Sigmoid colon (tissue), 7 donors: ENCODE data around the gene DCUN1D4. TPM values are rescaled to one million over a fixed set of nuclear protein-coding genes. Genes with fewer than 3 reads are reported as not detected.
"Not testable (repeated sequence)": the region's sequence is repeated elsewhere in the genome, so short reads cannot be mapped to it uniquely, and the experiment has no call there.

Experiments
- DNase-seq: peaks from one replicate; pipeline ENCODE4 v3.0.0-alpha.2; 2019
- H3K27ac ChIP-seq, 4 donors: fragments of 200-600 bp; sonication (generic); one replicate each; pipeline ENCODE4 v1.5.1; 2016 to 2019; ENCODE audit warnings: mild to moderate bottlenecking in 1 of 4
- H3K27me3 ChIP-seq, 3 donors: fragments of 200-600 bp; sonication (generic); one replicate each; pipeline ENCODE4 v1.5.1; 2019; ENCODE audit warnings: mild to moderate bottlenecking in 1 of 3
- H3K36me3 ChIP-seq, 4 donors: fragments of 200-600 bp; sonication (generic); one replicate each; pipeline ENCODE4 v1.5.1; 2016 to 2019
- H3K4me1 ChIP-seq, 4 donors: fragments of 200-600 bp; sonication (generic); one replicate each; pipeline ENCODE4 v1.5.1; 2017 to 2019
- H3K4me3 ChIP-seq, 4 donors: fragments of 200-600 bp; sonication (generic); one replicate each; pipeline ENCODE4 v1.5.1; 2017 to 2019; ENCODE audit warnings: mild to moderate bottlenecking in 2 of 4, moderate library complexity in 1 of 4
- H3K9me3 ChIP-seq, 4 donors: fragments of 200-600 bp in 3 of 4; sonication (generic) in 3 of 4; one replicate each; pipeline versions ENCODE4 v1.5.1 to v1.6.1; 2013 to 2019
- CTCF ChIP-seq, 4 experiments: fragments of 450-650 bp in 3 of 4; fragments of 200-600 bp in 1 of 4; IDR thresholded peaks; one replicate each; pipeline ENCODE4 v1.5.1; 2016 to 2019; ENCODE audit warnings: antibody characterized with exemption in 4 of 4, mild to moderate bottlenecking in 3 of 4, moderate library complexity in 2 of 4
- EP300 ChIP-seq, 4 donors: sonication (generic); formaldehyde crosslinking; IDR thresholded peaks; one replicate each; pipeline ENCODE4 v1.6.1; 2017; ENCODE audit warnings: antibody characterized with exemption in 4 of 4
- POLR2A ChIP-seq, 2 donors: fragments of 450-650 bp; IDR thresholded peaks; one replicate each; pipeline ENCODE4 v1.6.1; 2016; ENCODE audit warnings: antibody characterized with exemption in 2 of 2, mild to moderate bottlenecking in 2 of 2, moderate library complexity in 2 of 2
- POLR2AphosphoS5 ChIP-seq, 4 donors: sonication (generic); formaldehyde crosslinking; IDR thresholded peaks; one replicate each; pipeline ENCODE4 v1.6.1; 2017; ENCODE audit warnings: antibody characterized with exemption in 4 of 4
- WGBS, 2 donors: extraction: QIAGEN DNeasy Blood & Tissue Kit; methylation state at CpG; one replicate each; pipeline ENCODE4 v1.1.7; 2013; 5-methylcytosine and 5-hydroxymethylcytosine counted together
- intact Hi-C: fragments of 100-400 bp; cut with DNase I; formaldehyde crosslinking; loops from one replicate; pipeline ENCODE4 v1.15.1; 2023
- polyA plus RNA-seq, 3 donors: library from polyadenylated mRNA; stranded (reverse); fragments of 200-250 nt; gene quantifications; one replicate each; pipeline ENCODE4 v1.2.3, GENCODE V29; 2013
- total RNA-seq, 4 donors: library from RNA; depleted of rRNA; stranded (reverse); fragments of >200 nt; gene quantifications; one replicate each; pipeline ENCODE4 v1.1.0, GENCODE V29; 2016
- donor health status: healthy with polysubstance abuse.
- donor health status: Bipolar disorder and iron deficiency.
- donor health status: healthy.

The DCUN1D4 gene
- total and polyA plus RNA-seq, 7 donors: 9.6 to 76.2 (median 48.6) TPM

DNA sequence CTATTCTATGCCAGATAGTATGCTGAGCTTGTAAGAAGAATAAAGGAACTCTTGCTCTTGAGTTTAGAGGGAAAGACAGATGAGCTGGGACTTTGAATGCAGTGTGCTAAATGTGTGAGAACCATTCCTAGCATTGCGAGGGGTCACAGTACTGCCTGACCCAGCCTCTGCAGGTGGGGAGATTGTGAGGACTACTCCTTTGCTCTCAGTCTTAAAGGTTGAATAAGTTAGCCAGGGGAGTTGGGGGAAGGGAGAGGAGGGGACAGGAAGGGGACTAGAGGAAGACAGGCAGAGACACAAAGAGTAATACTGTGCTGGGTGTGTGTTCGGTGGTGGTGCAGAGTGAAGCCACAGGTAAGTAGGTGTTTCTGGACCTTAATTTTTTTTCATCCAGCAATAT lies 41.7 kb downstream of the DCUN1D4 start:
- Histone ChIP-seq H3K27ac (no peak overlapping the region), H3K36me3 (peaks cover 0 to 74% (median 8%) of the 10 kb centered on the region in 4 donors), H3K4me3 (no peak overlapping the region), H3K4me1 (no peaks in the 10 kb centered on the region), H3K9me3 (no peaks in the 10 kb centered on the region), H3K27me3 (no peaks in the 10 kb centered on the region)
- WGBS, 2 donors: 95 to 96% methylated on average over 2 of the region's 2 CpGs
- intact Hi-C loops: no loop called here
- TF ChIP-seq CTCF (IDR thresholded peaks at IDR 0.05) (no peak), EP300 (IDR thresholded peaks at IDR 0.05) (no peak), POLR2AphosphoS5 (IDR thresholded peaks at IDR 0.05) (no peak), POLR2A (IDR thresholded peaks at IDR 0.05) (no peak)
- DNase-seq: no peak

GRCh38 chr4:51885363-51885762 lies 42.4 kb downstream of the DCUN1D4 start:
- peak in 2 of 4 experiments; percentile 9 to 27 for TF ChIP-seq CTCF (IDR thresholded peaks at IDR 0.05)
- TF ChIP-seq POLR2A (IDR thresholded peaks at IDR 0.05): no peak
- Histone ChIP-seq H3K36me3 (peaks cover 0 to 74% (median 4%) of the 10 kb centered on the region in 4 donors), H3K27ac (no peak overlapping the region), H3K9me3 (no peaks in the 10 kb centered on the region), H3K27me3 (no peaks in the 10 kb centered on the region), H3K4me1 (no peaks in the 10 kb centered on the region), H3K4me3 (no peak overlapping the region)
- WGBS, 2 donors: 78 to 88% methylated on average over 5 of the region's 5 CpGs
- intact Hi-C loops: no loop called here
- DNase-seq: no peak

DNA sequence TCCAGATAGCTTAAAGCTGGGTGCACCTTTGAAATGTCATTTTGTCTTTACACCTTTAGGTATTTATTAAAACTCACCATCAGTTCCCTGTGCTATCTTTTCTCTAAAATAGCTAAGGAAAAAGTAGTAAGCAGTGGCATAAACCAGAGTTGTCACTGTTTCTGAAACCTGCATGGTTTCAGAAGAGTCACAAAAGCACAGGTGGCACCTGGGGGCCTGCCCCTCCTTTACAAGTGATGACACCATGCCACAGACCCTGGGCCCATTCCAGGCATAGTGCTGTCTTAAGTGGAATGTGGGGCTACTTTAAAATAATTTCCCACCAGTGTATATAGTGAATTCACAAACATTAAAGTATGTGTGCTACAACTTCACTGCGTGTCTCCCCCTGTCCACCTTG lies 47.8 kb downstream of the DCUN1D4 start:
- peaks cover 0 to 78% (median 11%) of the 10 kb centered on the region in 4 donors for H3K36me3 ChIP-seq
- H3K27ac ChIP-seq: no peak overlapping the region
- TF ChIP-seq EP300 (IDR thresholded peaks at IDR 0.05) (no peak), POLR2A (IDR thresholded peaks at IDR 0.05) (no peak), CTCF (IDR thresholded peaks at IDR 0.05) (no peak), POLR2AphosphoS5 (IDR thresholded peaks at IDR 0.05) (no peak)
- DNase-seq: no peak
- no peaks in the 10 kb centered on the region for H3K27me3 ChIP-seq
- H3K4me1 ChIP-seq: peaks cover 0 to 5% (median 0%) of the 10 kb centered on the region in 4 donors
- no peak overlapping the region for H3K4me3 ChIP-seq
- intact Hi-C loops: loop anchor here (5.0 kb wide), 1 partner anchor 137 kb away; no protein-coding TSS in a partner anchor
- no peaks in the 10 kb centered on the region for H3K9me3 ChIP-seq
- 98% methylated on average over 1 of the region's 1 CpG for WGBS, 2 donors

- not testable (repeated sequence) for H3K27ac ChIP-seq
- 95 to 96% methylated on average over 16 of the region's 16 CpGs for WGBS, 2 donors
These were observed 50.4 kb downstream of the DCUN1D4 start for GRCh38 chr4:51893402-51893801.

GRCh38 chr4:51894059-51894645 lies 51.2 kb downstream of the DCUN1D4 start:
- DNase-seq: no peak
- no peak overlapping the region for H3K4me3 ChIP-seq
- peaks cover 0 to 64% (median 9%) of the 10 kb centered on the region in 4 donors for H3K36me3 ChIP-seq
- intact Hi-C loops: loop anchor here (5.0 kb wide), 1 partner anchor 133 kb away; no protein-coding TSS in a partner anchor
- H3K9me3 ChIP-seq: no peaks in the 10 kb centered on the region
- peaks cover 0 to 17% (median 3%) of the 10 kb centered on the region in 4 donors for H3K4me1 ChIP-seq
- TF ChIP-seq POLR2A (IDR thresholded peaks at IDR 0.05) (no peak), CTCF (IDR thresholded peaks at IDR 0.05) (no peak), EP300 (IDR thresholded peaks at IDR 0.05) (no peak), POLR2AphosphoS5 (IDR thresholded peaks at IDR 0.05) (no peak)
- H3K27ac ChIP-seq: no peak overlapping the region
- no peaks in the 10 kb centered on the region for H3K27me3 ChIP-seq
- WGBS, 2 donors: 92 to 96% methylated on average over 1 of the region's 1 CpG

More at GRCh38 chr4:51893402-51893801, 50.4 kb downstream of the DCUN1D4 start:
- H3K4me3 ChIP-seq, H3K27me3 ChIP-seq, DNase-seq, H3K9me3 ChIP-seq: not testable (repeated sequence)
- Histone ChIP-seq H3K4me1 (peaks cover 0 to 11% (median 3%) of the 10 kb centered on the region in 4 donors), H3K36me3 (peaks cover 0 to 72% (median 9%) of the 10 kb centered on the region in 4 donors)
- intact Hi-C loops: loop anchor here (5.0 kb wide), 1 partner anchor 134 kb away; no protein-coding TSS in a partner anchor
